Activated gamma-delta T cell treated with anti-CD3 and anti-CD28 coated beads, Interleukin-2, amount 50 U/mL, for 16 hours (primary cell): ENCODE results near the gene ATP2B2.

Experiments used
- DNase-seq: peaks from one replicate; pipeline ENCODE4 v3.0.0-alpha.2; 2020; ENCODE audit warnings: low read depth

The ATP2B2 gene

GRCh38 chr3:10529809-10530208, 24.4 kb upstream of the ATP2B2 start:
- no peak for DNase-seq

- no peak for DNase-seq
These were observed 22.7 kb upstream of the ATP2B2 start for GRCh38 chr3:10528046-10528445.

GRCh38 chr3:10527295-10528001, 22.1 kb upstream of the ATP2B2 start:
- DNase-seq: no peak

- DNase-seq: no peak
These were observed 21.0 kb upstream of the ATP2B2 start for GRCh38 chr3:10526366-10526765.

- DNase-seq: no peak
These were observed 19.5 kb upstream of the ATP2B2 start for GRCh38 chr3:10524799-10525301.

- DNase-seq: no peak
These were observed 18.9 kb upstream of the ATP2B2 start for GRCh38 chr3:10524270-10524669.

- no peak for DNase-seq
These were observed 18.2 kb upstream of the ATP2B2 start for GRCh38 chr3:10523561-10523960.

- no peak for DNase-seq
These were observed 17.4 kb upstream of the ATP2B2 start for GRCh38 chr3:10522646-10523303.

- no peak for DNase-seq
These were observed 16.5 kb upstream of the ATP2B2 start for GRCh38 chr3:10521772-10522441.

GRCh38 chr3:10520072-10520471, 14.7 kb upstream of the ATP2B2 start:
- no peak for DNase-seq

- DNase-seq: no peak
These were observed 13.8 kb upstream of the ATP2B2 start for GRCh38 chr3:10519236-10519635.

GRCh38 chr3:10518506-10519150, 13.2 kb upstream of the ATP2B2 start:
- no peak for DNase-seq

- no peak for DNase-seq
These were observed 12.2 kb upstream of the ATP2B2 start for GRCh38 chr3:10517627-10518026.

GRCh38 chr3:10516544-10517452, 11.4 kb upstream of the ATP2B2 start:
- no peak for DNase-seq

- no peak for DNase-seq
These were observed 10.6 kb upstream of the ATP2B2 start for GRCh38 chr3:10515884-10516495.

GRCh38 chr3:10515396-10515795, 10.0 kb upstream of the ATP2B2 start:
- no peak for DNase-seq

- DNase-seq: no peak
These were observed 9.2 kb upstream of the ATP2B2 start for GRCh38 chr3:10514407-10515069.

GRCh38 chr3:10513306-10513705, 7.9 kb upstream of the ATP2B2 start:
- DNase-seq: no peak

- DNase-seq: no peak
These were observed 7.3 kb upstream of the ATP2B2 start for GRCh38 chr3:10512687-10513086.

GRCh38 chr3:10511809-10512494, 6.6 kb upstream of the ATP2B2 start:
- no peak for DNase-seq
